Measurements from ENCODE around the gene IL1B.

The IL1B gene

GRCh38 chr2:112793449-112793978 lies 43.1 kb downstream of the IL1B start:
- H3K27me3 Mint-ChIP-seq (ENCODE audit: low read depth): no peaks in the 10 kb centered on the region
- peaks cover 11% of the 10 kb centered on the region for H3K9me3 Mint-ChIP-seq
- no peaks in the 10 kb centered on the region for H3K36me3 Mint-ChIP-seq (ENCODE audit: low read depth)
- H3K4me1 Mint-ChIP-seq: no peaks in the 10 kb centered on the region
- no peak overlapping the region for H3K4me3 Mint-ChIP-seq
- TF ChIP-seq CTCF (IDR thresholded peaks at IDR 0.05; ENCODE audit: unreplicated experiment in 3 of 3): no peak
- no peak overlapping the region for H3K27ac Mint-ChIP-seq

GRCh38 chr2:112792419-112792818 lies 44.2 kb downstream of the IL1B start:
- Mint-ChIP-seq H3K9me3 (peaks cover 11% of the 10 kb centered on the region), H3K36me3 (ENCODE audit: low read depth) (no peaks in the 10 kb centered on the region), H3K4me3 (no peak overlapping the region), H3K4me1 (no peaks in the 10 kb centered on the region), H3K27me3 (ENCODE audit: low read depth) (no peaks in the 10 kb centered on the region), H3K27ac (no peak overlapping the region)
- TF ChIP-seq CTCF (IDR thresholded peaks at IDR 0.05; ENCODE audit: unreplicated experiment in 3 of 3): no peak

GRCh38 chr2:112791693-112792230 lies 44.8 kb downstream of the IL1B start:
- no peak for TF ChIP-seq CTCF (IDR thresholded peaks at IDR 0.05; ENCODE audit: unreplicated experiment in 3 of 3)
- no peaks in the 10 kb centered on the region for H3K27me3 Mint-ChIP-seq (ENCODE audit: low read depth)
- peaks cover 6% of the 10 kb centered on the region for H3K9me3 Mint-ChIP-seq
- H3K27ac Mint-ChIP-seq: no peak overlapping the region
- no peaks in the 10 kb centered on the region for H3K4me1 Mint-ChIP-seq
- H3K4me3 Mint-ChIP-seq: no peak overlapping the region
- H3K36me3 Mint-ChIP-seq (ENCODE audit: low read depth): no peaks in the 10 kb centered on the region

GRCh38 chr2:112791019-112791418 lies 45.6 kb downstream of the IL1B start:
- no peaks in the 10 kb centered on the region for H3K27me3 Mint-ChIP-seq (ENCODE audit: low read depth)
- no peaks in the 10 kb centered on the region for H3K4me1 Mint-ChIP-seq
- no peak overlapping the region for H3K4me3 Mint-ChIP-seq
- no peaks in the 10 kb centered on the region for H3K36me3 Mint-ChIP-seq (ENCODE audit: low read depth)
- no peak for TF ChIP-seq CTCF (IDR thresholded peaks at IDR 0.05; ENCODE audit: unreplicated experiment in 3 of 3)
- H3K27ac Mint-ChIP-seq: no peak overlapping the region
- peaks cover 6% of the 10 kb centered on the region for H3K9me3 Mint-ChIP-seq

- H3K9me3 Mint-ChIP-seq: peaks cover 3% of the 10 kb centered on the region
- no peak overlapping the region for H3K27ac Mint-ChIP-seq
- H3K4me3 Mint-ChIP-seq: no peak overlapping the region
- no peaks in the 10 kb centered on the region for H3K36me3 Mint-ChIP-seq (ENCODE audit: low read depth)
- TF ChIP-seq CTCF (IDR thresholded peaks at IDR 0.05; ENCODE audit: unreplicated experiment in 3 of 3): no peak
- H3K4me1 Mint-ChIP-seq: no peaks in the 10 kb centered on the region
- no peaks in the 10 kb centered on the region for H3K27me3 Mint-ChIP-seq (ENCODE audit: low read depth)
Observed at GRCh38 chr2:112790305-112790704, 46.3 kb downstream of the IL1B start.

GRCh38 chr2:112789186-112789585 lies 47.4 kb downstream of the IL1B start:
- Mint-ChIP-seq H3K4me1 (no peaks in the 10 kb centered on the region), H3K36me3 (ENCODE audit: low read depth) (no peaks in the 10 kb centered on the region), H3K9me3 (peaks cover 3% of the 10 kb centered on the region), H3K27ac (no peak overlapping the region), H3K27me3 (ENCODE audit: low read depth) (no peaks in the 10 kb centered on the region), H3K4me3 (no peak overlapping the region)
- no peak for TF ChIP-seq CTCF (IDR thresholded peaks at IDR 0.05; ENCODE audit: unreplicated experiment in 3 of 3)
